ENCODE measurements around the gene ZMYND19.
"Not testable (repeated sequence)": the region's sequence is repeated elsewhere in the genome, so short reads cannot be mapped to it uniquely, and the experiment has no call there.

The ZMYND19 gene

DNA sequence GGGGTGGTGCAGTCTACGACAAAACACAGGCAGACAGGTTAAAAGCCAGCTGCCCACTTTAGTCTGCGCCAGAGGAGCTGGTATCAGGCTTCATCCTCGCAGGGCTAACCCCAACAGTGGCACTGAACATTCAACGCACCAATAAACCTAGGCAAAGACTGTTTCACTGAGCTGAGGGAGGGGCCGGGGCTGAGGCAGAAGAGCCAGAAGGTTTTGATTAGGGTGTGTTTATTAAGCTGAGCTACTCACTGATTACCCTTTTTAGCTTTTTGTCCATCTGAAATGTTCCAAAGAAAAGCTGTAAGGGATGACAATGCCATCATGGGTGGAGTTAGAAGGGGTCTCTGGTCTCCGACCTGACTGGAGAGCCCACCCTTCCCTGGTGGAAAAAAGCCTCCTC lies 1.4 kb downstream of the ZMYND19 start:
- DNase-seq (ENCODE audit: low read depth in 2 of 2) = no peak

DNA sequence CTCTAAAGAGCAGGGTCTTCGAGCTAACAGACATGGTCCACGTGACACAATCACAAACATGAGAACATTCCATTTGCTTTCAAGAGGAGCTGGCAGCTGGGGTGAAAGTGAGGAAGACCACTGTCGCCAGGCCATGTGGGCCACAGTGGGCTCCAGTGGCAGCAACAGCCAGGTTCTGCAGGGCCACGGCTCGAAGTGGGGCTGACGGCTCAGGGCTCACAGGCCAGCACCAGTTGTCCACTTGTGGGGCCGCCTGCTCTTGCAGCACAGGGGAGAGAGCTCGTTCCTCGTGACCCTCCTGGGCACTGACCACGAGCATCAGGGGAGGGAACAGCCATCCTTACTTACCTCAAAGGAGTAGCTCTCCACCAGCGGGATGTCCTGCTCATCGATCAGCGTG lies 2.0 kb downstream of the ZMYND19 start:
- DNase-seq (ENCODE audit: low read depth in 2 of 2) = no peak

DNA sequence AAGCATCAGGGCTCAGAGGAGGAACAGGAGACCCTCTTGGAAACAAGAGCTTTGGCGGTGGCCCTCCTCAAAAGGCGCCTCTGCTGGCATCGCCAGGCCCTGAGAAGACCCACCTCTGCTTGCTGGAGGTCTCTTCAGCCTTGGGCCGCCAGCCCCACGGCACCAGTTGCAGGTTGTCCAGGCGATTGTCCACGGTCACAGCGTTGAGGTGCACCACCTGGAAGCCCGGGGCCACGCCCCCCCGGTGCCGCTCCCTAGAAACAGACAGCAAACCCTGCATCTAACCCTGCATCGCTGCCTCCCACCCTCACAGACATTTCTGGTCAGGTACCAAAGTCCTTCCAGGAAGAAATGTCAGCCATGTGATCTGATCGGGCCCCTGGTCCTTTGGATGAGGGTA lies 3.5 kb downstream of the ZMYND19 start:
- DNase-seq (ENCODE audit: low read depth in 2 of 2) = no peak

DNA sequence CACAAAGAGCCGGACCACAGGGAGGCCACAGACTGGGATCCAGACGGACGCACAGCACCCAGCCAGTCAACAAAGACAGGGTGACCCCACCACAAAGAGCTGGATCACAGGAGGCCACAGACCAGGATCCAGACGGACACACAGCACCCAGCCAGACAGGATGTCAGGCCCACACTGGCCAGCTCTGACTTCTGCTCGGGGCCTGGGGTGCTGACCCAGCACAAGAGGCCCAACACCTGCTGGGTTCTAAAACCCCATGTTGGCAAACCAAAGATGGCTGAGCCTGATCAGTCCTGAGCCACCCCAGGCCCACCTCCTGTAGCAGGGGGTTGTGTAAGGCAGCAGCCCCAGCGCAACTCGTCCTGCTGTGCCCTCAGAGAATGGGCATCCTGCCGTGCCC lies 6.4 kb downstream of the ZMYND19 start:
- DNase-seq (ENCODE audit: low read depth in 2 of 2) = no peak

DNA sequence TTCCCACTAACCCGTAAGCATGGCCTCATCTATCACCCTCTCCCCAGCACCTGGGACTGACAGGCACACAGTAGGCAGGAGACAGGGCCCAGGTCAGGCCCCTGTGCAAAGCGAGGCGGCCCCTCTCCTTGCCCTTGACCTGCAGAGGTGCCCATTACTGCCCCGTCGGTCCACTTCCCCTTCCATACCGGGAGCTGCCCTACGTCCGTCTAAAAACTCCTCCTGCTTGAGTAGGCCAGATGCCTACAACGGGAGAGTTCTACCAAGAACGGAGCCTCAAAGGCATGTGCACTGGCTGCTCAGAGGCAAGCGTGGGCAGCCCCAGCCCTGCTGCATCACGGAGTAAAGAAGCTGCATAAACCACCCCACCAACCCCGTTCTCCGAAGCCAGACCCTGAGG lies 7.0 kb downstream of the ZMYND19 start:
- DNase-seq (ENCODE audit: low read depth in 2 of 2) = no peak

DNA sequence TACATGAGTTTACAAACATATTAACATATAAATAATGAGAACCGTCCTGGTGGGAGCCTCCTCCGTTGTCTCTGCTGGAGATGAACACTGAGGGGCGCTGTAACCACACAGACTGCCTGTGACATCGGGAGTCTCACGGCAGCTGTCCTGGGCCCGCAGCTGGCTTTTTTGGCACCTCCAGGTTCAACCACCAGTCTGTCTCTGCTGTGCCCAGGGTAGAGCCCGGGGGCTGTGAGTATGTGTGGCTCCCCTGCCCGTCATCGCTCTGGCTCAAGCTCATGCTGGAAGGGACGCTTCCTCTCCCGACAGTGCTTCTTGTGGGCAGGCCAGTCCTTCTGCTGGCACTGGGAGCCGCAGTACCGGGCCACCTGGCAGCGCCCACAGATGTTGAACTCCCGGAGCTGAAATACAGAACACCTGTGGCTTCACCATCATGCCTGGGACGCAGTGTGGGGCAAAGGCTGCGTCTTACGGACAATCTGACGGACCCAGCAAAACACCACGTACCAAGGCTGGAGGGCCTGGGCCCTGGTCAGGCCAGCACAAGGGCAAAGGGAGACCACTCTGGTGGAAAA lies 7.9 kb downstream of the ZMYND19 start:
- no peak for DNase-seq (ENCODE audit: low read depth in 2 of 2)

DNA sequence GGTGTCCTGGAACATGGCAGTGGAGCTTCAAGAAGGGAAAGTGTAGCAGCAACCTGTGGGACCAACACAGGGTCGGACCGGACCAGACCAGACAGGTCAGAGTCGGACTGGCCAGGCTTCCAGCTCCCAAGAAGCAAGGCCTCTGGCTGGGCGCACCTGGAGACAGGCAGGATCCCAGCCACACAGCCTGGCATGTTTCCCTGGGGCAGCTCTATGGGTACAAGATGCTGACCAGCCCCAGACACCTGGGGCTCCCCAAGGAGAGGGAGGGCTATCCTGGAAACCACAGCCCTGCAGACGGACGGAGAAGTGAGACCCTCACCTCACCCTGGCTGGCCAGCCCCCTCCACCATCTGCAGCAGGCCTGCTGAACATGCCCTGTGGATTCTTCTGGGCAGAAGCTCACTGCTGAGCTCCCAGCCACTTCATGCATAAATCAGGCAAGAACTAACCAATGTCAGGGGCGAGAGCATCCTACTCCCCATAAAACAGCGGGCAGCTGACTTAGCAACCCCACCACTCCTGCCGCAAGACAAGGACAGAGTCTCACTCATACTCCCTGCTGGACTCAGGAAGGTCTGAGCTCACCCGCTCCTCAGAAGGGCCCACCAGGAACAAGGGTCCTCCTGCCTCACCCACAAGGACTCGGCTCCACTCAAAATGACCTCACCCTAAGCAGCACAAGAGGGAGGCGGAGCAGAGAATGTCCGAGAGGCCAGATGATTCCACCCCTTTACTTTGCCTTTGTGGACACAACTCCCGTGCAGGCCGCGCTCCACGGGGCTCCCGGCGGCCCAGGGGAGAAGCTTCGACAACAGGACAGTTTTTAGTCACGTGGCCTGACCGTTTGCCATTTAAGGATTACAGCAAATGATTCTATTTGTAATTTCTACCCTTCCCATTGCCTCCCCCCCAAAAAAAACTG lies 8.7 kb downstream of the ZMYND19 start:
- no peak for DNase-seq (ENCODE audit: low read depth in 2 of 2)

DNA sequence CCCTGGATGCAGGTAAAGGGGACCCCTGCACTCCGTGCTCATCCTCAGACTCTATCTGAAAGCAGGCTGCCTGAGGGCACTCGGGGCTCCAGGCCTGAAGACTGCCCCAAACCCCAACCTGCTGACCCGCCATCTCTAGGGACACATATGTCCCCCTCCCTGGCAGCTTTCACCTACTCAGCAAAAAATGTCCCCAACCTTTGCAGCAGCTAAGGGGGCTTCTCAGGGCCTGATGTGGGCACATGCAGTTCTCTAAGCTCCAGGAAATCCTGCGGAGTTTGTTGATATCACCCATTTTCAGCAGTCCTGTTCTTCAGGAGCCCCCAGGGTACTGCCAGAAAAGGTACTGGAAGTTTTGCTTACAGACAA lies 9.4 kb downstream of the ZMYND19 start:
- DNase-seq (ENCODE audit: low read depth in 2 of 2) = no peak

DNA sequence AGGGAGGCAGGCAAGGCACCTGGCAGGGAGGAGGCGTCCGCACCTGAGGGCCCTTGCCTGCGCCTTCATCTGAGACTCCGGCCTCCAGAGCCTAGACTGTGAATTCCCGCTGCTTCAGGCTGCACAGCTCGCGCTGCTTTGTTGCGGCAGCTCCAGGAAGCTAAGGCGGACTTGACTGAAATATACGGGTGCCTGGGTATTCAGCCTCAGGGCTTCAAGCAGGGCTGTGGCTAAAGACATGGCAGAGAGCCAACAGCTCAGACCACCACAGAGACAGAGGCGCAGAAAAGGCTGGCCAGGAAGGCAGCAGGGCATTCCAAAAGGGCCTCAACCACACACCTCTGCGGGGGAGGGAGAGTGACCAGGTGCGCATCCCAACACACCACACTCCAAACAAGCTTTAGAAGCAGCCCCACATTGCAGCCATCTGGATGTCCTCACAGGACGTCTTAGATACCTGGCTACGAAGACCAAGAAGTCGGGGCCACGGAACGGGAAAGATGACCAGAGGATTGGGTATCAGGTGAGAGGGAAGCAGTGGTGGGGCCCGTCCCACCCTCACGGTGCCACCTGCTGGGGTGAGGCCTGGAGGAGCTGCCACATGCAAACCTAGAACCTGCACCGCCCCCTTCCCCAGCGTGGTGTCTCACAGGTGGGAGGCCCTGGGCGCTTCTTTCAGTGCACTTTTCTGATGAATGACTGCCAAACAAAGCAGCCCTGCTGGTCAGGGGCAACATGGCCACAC lies 9.9 kb downstream of the ZMYND19 start:
- DNase-seq (ENCODE audit: low read depth in 2 of 2) = no peak

DNA sequence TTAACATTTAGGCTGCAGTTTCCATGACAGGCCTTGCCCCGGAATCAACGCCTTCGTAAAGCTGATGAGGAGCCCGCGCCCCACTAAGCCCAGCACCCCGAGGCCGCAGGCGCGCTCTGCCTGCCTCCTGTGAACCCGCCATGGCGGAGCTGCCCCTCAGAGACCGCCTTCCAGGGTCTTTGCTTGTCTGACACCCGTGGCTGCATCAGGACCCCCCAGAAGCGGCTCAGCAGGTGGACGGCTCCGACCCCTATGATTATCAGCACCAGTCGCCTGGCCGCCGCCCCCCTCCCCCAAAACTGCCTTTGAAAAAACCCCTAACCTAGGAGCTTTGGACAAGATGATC lies 11.1 kb downstream of the ZMYND19 start:
- no peak for DNase-seq (ENCODE audit: low read depth in 2 of 2)

DNA sequence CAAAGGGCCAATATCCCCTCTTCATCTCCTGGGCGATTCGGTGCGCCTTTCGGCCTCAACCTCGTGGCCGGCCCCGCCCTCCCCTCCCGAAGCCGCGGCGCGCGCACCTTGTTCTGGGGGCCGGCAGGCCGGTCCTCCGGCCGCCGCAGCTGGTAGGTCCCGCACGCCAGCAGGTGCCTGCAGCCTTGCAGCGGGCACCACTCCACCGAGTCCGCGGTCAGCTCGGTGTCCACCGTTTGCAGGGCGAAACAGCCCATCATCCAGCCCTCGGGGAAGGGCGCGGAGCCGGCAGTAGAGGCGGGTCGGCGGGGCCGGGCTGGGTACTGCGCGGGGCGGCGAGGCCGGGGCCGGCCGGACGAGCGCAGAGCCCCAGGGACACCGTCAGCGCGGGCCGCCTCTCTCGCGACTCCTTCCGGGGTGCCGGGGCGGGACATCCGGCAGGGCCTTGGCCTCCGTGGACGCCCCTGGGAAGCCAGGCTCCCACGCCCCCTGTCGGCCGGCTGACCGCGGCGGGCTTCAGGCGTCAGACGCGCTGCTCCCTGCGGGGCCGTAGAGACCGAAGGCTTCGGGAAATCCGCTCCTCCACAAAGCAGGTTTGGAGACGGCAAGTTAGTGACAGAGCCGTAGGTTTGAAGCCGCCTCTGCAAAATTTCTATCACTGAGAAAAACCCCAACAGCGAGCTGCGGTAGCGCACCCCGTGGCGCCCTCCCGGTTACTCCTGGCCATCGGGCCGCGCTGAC lies 11.6 kb downstream of the ZMYND19 start, which contains the start of gene DPH7:
TSS of gene DPH7 (minus strand) at position 408 of the 741 bp plus-strand sequence. CDS start at position 260, 148 bp downstream.
- DNase-seq (ENCODE audit: low read depth in 2 of 2) = peak; percentile 88 to 96

DNA sequence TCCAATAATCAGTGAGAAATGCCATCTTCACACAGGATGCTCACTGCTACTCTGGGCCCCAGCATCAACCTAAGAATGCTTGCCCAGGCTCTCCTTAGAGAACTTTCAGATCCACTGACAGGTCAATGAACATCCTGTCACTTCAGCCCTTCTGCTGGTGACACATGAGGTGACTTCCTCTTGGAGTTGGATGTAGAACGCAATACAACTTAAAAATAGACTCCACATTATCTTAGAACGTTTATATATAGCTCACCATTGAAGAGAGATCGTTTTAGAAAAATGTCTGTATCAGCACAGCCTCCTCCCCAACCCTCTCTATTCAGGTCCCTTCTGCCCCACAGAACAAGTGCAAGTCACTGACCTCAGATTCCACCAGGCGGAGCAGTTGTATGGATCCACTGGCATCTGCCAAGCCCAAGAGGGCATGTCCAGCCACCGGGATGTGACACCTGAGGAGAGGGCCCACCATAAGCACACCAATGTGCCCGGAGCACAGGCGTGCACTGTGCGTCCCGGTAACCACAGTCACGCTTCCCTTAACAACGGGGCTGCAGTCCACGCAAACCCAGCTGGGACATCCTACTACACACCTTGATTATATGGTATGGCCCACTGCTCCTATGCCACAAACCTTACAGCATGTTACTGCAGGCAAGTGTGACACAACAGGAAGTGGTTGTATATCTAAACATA lies 14.4 kb downstream of the ZMYND19 start:
- DNase-seq (ENCODE audit: low read depth in 2 of 2) = no peak

DNA sequence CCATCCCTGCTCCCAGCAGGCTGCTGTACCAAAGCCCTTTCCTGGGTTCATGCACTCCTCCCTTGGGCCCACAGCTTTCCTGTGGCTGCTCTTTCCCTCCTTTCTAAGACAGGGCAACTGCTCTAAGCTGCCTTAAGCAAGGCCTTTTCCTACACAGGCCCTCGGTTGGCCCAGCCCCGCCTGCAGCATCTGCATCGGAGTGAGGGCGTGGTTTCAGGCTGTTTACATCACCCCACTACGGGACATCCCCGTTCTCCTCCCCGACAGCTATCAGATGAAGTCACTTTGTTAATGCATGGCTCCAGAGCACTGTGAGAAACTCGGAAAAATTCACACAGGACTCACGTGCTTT lies 15.0 kb downstream of the ZMYND19 start:
- no peak for DNase-seq (ENCODE audit: low read depth in 2 of 2)

DNA sequence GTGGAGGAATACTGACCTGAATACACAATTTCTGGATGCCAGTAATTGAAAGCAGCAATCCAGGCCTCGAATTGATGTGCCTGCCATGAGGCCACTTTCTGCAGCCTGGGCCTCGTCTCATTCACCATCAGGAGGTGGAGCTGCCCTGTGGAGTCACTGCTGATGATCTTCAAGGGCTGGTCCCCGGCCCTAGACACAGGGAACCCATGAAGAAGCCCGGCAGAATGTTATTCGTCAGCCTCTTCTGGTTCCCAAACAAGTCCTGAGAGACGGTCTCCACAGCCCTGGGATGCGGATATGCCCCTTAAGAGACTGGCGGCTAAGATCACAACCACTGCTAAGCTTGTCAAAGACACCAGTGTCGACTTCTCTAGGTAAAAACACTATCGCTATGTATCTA lies 16.1 kb downstream of the ZMYND19 start:
- DNase-seq (ENCODE audit: low read depth in 2 of 2) = no peak

DNA sequence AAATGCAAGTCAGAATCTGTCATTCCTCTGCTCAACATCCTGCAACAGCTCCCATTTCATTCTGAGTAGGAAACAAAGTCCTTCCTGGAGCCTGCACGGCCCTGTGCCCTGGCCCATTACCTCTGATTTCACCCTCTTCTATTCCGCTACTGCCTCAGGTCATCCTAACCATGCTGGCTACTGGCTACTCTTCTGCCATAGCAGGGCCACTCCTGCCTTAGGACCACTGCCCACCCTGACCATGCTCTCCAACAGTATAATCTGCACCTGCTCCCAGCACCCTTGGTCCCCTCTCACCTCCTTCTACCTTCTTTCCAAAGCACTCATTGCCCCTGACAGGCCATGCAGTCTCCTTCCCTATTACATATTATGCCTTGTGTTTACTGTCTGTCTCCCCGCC lies 19.7 kb downstream of the ZMYND19 start:
- no peak for DNase-seq (ENCODE audit: low read depth in 2 of 2)

DNA sequence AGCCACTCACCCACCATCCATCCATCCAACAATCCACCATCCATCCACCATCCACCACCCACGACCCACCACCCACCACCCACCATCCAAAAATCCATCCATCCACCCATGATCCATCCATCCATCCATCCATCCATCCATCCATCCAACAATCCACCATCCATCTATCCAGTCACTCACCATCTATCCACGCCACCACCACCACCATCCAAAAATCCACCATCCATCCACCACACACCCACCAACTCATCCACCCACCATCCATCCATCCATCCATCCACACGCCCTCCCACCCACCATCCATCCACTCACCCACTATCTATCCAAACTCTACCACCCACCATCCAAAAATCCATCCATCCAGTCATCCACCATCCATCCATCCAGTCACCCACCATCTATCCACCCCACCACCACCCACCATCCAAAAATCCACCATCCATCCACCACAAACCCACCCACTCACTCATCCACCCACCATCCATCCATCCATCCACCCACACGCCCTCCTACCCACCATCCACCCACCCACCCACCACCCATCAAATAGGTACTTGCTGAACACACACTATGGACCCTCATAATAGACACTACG lies 20.6 kb downstream of the ZMYND19 start:
- DNase-seq (ENCODE audit: low read depth in 2 of 2) = no peak

DNA sequence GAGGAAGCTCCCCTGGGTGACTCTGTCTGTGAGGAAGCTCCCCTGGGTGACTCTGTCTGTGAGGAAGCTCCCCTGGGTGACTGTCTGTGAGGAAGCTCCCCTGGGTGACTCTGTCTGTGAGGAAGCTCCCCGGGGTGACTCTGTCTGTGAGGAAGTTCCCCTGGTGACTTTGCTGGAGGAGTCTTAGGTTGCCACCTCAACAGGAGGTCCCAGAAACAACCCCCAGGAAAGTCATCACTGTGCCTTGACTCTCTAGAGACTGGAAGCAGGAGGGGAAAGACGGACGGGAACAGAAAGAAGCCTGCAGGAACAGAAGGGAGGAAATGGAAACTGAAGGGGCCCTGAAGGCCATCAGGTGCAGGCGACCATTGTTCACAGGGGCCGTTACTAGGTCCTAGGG lies 21.9 kb downstream of the ZMYND19 start:
- not testable (repeated sequence) for DNase-seq (ENCODE audit: low read depth in 2 of 2)

DNA sequence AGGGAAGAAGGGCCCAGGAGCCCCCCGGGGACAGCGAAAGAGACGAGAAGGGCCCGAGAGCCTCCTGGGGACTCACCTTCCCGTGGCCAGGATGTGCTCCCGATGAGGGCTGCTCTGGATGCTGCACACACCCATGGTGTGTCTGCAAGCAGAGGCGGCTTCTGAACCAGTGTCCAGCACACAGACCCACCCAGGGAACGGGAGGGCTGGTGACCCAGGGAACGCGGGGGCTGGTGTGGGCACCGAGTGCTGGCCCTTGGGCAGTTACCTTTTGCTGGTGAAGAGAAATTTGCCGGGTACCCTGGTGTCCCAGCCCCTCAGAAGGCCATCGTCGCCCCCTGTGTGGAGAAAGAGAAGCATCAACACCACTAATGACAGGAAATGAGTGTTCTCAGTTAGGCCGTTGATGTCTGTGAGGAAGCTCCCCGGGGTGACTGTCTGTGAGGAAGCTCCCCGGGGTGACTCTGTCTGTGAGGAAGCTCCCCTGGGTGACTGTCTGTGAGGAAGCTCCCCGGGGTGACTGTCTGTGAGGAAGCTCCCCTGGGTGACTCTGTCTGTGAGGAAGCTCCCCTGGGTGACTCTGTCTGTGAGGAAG lies 25.4 kb downstream of the ZMYND19 start:
- no peak for DNase-seq (ENCODE audit: low read depth in 2 of 2)

DNA sequence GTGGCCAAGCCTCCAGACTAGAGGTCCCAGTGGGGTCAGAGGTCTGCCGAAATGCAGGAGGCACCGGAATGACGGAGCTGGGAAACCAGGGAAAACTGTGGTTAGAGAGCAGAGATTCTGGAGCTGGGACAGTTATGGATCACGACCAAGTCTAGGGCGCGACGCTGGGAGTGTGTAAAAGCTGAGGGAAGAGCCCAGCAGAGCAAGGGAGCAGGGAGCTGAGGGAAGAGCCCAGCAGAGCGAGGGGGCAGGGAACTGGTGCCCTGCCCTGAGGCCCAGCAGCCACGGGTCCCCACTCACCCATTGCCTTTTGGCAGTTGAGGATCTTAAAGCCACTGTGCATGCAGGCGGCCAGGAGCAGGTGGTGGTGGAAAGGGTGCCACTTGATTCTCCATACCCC lies 26.2 kb downstream of the ZMYND19 start:
- DNase-seq (ENCODE audit: low read depth in 2 of 2) = no peak

DNA sequence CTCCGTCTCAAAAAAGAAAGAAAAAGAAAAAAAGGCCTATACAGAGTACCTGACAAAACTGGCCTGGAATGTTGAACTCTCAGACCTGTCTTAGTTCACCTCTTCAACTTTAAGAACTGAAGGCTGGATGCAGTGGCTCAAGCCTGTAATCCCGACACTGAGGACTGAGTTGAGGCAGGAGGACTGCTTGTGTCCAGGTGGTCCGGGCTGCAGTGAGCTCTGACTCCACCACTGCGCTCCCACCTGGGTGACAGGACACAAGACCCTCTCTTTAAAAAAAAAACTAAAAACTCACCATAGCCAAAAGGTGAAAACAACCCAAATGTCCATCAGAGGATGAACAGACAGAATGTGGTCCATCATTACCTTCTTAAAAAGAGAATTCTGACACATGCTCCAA lies 32.2 kb downstream of the ZMYND19 start:
- no peak for DNase-seq (ENCODE audit: low read depth in 2 of 2)

All from stimulated activated CD4-positive, alpha-beta T cell treated with anti-CD3 and anti-CD28 coated beads, Interleukin-1b, Interleukin-23, amount 100 ng/mL, for 1 hour (primary cell).